ENCODE data around the gene RPS18.
A peak's percentile ranks its signal among the peaks of the same experiment; 100 is the strongest.

DNA sequence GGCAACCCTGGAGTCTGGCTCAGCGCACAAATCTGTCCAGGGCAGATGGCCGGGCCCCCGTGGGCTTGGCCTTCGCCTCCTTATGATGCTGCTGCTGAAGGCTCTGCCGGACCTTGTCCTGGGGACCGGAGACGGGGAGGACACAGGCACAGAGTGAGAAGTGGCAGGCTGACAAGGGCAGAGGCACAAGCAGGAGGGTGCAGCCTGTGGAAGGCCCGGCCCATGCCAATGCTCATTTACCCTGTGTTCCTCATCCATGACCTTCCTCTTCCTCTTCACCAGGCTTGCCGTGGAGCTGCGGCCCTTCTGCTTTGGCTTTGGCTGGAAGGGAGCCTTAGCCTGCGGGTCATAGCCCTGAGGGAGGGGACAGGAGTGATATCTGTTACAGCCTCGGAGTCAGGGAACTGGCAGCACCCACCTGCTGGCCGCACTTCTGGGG, 7.4 kb downstream of the RPS18 start:
- TF ChIP-seq POLR2AphosphoS5 (IDR thresholded peaks at IDR 0.05; ENCODE audit: low read depth, low read length) (peak; percentile 39; the same call in 1 of the 2 replicates), POLR2A (IDR thresholded peaks at IDR 0.05; ENCODE audit: low read depth, low read length) (peak; percentile 31; the same call in 1 of the 2 replicates)

Measured in GM12892 (cell line).